ENCODE data around the gene NXF1. TPM values are rescaled to one million over a fixed set of nuclear protein-coding genes. Genes with fewer than 3 reads are reported as not detected.
A peak's percentile ranks its signal among the peaks of the same experiment; 100 is the strongest.

NXF1 gene
- total and polyA plus RNA-seq, 2 of the 13 experiments (the other 11 are each of a cell fraction or from before 2014, with no cell fraction given) = 30.4 to 30.9 TPM

DNA sequence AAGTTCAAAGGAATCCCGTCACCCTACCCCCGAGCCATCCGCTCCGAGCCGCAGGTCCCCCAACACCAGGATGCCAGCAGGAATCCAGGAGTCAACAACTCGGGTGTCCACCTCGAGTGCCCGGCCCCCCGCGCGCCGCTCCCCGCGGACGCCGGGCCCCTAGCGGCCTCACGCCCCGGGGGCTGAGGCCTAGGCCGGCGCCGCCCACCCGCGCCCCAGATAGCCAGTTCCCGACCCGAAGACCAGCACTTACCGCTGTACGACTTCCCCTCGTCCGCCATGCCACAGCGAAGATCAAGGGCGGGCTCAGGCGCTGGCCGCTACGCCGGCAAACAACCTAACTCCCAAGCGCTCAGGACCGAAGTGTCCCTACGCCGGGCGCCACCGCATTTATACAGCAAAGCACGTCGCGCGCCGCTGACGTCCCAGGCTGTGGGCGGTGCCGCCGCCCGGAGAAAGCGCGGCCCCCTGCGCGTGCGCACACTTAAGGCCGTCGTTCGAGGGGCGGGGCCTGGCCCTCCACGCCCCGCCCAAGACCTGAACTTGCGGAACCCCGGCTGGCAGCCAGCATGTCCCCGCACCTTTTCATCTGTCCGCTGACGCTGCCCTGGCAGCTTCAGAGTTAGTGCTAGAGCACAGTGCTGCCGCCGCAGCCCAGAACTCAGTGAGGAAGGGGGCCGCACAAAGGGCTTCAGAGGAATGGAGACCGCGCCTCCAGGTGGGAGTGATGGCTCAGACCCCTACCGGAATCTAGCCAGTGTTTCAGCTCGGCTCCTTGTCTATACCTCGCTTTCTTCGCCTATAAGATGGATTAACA lies at the start of gene NXF1 (continued):
- TF ChIP-seq, protein P1, sequence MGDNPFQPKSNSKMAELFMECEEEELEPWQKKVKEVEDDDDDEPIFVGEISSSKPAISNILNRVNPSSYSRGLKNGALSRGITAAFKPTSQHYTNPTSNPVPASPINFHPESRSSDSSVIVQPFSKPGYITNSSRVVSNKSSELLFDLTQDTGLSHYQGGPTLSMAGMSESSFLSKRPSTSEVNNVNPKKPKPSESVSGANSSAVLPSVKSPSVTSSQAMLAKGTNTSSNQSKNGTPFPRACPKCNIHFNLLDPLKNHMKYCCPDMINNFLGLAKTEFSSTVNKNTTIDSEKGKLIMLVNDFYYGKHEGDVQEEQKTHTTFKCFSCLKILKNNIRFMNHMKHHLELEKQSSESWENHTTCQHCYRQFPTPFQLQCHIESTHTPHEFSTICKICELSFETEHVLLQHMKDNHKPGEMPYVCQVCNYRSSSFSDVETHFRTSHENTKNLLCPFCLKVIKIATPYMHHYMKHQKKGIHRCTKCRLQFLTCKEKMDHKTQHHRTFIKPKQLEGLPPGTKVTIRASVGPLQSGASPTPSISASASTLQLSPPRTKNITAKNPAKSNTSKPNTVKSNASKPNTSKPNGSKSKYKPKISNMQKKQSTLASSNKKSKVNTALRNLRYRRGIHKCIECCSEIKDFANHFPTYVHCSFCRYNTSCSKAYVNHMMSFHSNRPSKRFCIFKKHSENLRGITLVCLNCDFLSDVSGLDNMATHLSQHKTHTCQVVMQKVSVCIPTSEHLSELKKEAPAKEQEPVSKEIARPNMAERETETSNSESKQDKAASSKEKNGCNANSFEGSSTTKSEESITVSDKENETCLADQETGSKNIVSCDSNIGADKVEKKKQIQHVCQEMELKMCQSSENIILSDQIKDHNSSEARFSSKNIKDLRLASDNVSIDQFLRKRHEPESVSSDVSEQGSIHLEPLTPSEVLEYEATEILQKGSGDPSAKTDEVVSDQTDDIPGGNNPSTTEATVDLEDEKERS (CRISPR knock-in tag; IDR thresholded peaks at IDR 0.05) = 0 out of 2 replicates have a peak, but pooled peaks have one; percentile 48
- TF ChIP-seq, protein P2, sequence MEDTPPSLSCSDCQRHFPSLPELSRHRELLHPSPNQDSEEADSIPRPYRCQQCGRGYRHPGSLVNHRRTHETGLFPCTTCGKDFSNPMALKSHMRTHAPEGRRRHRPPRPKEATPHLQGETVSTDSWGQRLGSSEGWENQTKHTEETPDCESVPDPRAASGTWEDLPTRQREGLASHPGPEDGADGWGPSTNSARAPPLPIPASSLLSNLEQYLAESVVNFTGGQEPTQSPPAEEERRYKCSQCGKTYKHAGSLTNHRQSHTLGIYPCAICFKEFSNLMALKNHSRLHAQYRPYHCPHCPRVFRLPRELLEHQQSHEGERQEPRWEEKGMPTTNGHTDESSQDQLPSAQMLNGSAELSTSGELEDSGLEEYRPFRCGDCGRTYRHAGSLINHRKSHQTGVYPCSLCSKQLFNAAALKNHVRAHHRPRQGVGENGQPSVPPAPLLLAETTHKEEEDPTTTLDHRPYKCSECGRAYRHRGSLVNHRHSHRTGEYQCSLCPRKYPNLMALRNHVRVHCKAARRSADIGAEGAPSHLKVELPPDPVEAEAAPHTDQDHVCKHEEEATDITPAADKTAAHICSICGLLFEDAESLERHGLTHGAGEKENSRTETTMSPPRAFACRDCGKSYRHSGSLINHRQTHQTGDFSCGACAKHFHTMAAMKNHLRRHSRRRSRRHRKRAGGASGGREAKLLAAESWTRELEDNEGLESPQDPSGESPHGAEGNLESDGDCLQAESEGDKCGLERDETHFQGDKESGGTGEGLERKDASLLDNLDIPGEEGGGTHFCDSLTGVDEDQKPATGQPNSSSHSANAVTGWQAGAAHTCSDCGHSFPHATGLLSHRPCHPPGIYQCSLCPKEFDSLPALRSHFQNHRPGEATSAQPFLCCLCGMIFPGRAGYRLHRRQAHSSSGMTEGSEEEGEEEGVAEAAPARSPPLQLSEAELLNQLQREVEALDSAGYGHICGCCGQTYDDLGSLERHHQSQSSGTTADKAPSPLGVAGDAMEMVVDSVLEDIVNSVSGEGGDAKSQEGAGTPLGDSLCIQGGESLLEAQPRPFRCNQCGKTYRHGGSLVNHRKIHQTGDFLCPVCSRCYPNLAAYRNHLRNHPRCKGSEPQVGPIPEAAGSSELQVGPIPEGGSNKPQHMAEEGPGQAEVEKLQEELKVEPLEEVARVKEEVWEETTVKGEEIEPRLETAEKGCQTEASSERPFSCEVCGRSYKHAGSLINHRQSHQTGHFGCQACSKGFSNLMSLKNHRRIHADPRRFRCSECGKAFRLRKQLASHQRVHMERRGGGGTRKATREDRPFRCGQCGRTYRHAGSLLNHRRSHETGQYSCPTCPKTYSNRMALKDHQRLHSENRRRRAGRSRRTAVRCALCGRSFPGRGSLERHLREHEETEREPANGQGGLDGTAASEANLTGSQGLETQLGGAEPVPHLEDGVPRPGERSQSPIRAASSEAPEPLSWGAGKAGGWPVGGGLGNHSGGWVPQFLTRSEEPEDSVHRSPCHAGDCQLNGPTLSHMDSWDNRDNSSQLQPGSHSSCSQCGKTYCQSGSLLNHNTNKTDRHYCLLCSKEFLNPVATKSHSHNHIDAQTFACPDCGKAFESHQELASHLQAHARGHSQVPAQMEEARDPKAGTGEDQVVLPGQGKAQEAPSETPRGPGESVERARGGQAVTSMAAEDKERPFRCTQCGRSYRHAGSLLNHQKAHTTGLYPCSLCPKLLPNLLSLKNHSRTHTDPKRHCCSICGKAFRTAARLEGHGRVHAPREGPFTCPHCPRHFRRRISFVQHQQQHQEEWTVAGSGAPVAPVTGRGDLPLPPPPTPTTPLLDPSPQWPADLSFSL (CRISPR knock-in tag; IDR thresholded peaks at IDR 0.05) = no peak
- TF ChIP-seq, protein P3, sequence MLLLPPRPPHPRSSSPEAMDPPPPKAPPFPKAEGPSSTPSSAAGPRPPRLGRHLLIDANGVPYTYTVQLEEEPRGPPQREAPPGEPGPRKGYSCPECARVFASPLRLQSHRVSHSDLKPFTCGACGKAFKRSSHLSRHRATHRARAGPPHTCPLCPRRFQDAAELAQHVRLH (CRISPR knock-in tag; IDR thresholded peaks at IDR 0.05; ENCODE audit: borderline replicate concordance, low read depth) = peak; percentile 85; the same call in 1 of the 2 replicates
- TF ChIP-seq, protein P4, sequence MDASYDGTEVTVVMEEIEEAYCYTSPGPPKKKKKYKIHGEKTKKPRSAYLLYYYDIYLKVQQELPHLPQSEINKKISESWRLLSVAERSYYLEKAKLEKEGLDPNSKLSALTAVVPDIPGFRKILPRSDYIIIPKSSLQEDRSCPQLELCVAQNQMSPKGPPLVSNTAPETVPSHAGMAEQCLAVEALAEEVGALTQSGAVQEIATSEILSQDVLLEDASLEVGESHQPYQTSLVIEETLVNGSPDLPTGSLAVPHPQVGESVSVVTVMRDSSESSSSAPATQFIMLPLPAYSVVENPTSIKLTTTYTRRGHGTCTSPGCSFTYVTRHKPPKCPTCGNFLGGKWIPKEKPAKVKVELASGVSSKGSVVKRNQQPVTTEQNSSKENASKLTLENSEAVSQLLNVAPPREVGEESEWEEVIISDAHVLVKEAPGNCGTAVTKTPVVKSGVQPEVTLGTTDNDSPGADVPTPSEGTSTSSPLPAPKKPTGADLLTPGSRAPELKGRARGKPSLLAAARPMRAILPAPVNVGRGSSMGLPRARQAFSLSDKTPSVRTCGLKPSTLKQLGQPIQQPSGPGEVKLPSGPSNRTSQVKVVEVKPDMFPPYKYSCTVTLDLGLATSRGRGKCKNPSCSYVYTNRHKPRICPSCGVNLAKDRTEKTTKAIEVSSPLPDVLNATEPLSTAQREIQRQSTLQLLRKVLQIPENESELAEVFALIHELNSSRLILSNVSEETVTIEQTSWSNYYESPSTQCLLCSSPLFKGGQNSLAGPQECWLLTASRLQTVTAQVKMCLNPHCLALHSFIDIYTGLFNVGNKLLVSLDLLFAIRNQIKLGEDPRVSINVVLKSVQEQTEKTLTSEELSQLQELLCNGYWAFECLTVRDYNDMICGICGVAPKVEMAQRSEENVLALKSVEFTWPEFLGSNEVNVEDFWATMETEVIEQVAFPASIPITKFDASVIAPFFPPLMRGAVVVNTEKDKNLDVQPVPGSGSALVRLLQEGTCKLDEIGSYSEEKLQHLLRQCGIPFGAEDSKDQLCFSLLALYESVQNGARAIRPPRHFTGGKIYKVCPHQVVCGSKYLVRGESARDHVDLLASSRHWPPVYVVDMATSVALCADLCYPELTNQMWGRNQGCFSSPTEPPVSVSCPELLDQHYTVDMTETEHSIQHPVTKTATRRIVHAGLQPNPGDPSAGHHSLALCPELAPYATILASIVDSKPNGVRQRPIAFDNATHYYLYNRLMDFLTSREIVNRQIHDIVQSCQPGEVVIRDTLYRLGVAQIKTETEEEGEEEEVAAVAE (CRISPR knock-in tag; IDR thresholded peaks at IDR 0.05; ENCODE audit: borderline replicate concordance) = peak; percentile 78; the same call in 1 of the 2 replicates
- TF ChIP-seq, protein P5, sequence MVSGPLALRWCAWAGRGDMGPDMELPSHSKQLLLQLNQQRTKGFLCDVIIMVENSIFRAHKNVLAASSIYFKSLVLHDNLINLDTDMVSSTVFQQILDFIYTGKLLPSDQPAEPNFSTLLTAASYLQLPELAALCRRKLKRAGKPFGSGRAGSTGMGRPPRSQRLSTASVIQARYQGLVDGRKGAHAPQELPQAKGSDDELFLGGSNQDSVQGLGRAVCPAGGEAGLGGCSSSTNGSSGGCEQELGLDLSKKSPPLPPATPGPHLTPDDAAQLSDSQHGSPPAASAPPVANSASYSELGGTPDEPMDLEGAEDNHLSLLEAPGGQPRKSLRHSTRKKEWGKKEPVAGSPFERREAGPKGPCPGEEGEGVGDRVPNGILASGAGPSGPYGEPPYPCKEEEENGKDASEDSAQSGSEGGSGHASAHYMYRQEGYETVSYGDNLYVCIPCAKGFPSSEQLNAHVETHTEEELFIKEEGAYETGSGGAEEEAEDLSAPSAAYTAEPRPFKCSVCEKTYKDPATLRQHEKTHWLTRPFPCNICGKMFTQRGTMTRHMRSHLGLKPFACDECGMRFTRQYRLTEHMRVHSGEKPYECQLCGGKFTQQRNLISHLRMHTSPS (CRISPR knock-in tag; IDR thresholded peaks at IDR 0.05; ENCODE audit: low read depth) = peak; percentile 59; the same call in 1 of the 2 replicates
- TF ChIP-seq FIP1L1 (IDR thresholded peaks at IDR 0.05; ENCODE audit: borderline replicate concordance, insufficient read depth, low read depth, low read length) (peak; percentile 77; the same call in 1 of the 2 replicates), ZNF274 (CRISPR knock-in tag; IDR thresholded peaks at IDR 0.05) (peak; percentile 77; the same call in 1 of the 2 replicates), ZNF563 (CRISPR knock-in tag; IDR thresholded peaks at IDR 0.05) (peak; percentile 92)
